GM23248 (cell line): Measurements from ENCODE around the gene COX4I1.

Source experiments
- EZH2 ChIP-seq: fragments of 200-600 bp; sonication (generic); IDR thresholded peaks from 2 replicates; pipeline ENCODE4 v1.6.1; 2018; ENCODE audit warnings: antibody characterized with exemption, mild to moderate bottlenecking; ENCODE audit not compliant: insufficient read depth, poor library complexity, severe bottlenecking
- EZH2phosphoT487 ChIP-seq: fragments of 200-600 bp; sonication (generic); IDR thresholded peaks from 2 replicates; pipeline ENCODE4 v1.6.1; 2018; ENCODE audit warnings: antibody characterized with exemption, moderate library complexity, mild to moderate bottlenecking, low read depth; ENCODE audit not compliant: insufficient read depth

DNA sequence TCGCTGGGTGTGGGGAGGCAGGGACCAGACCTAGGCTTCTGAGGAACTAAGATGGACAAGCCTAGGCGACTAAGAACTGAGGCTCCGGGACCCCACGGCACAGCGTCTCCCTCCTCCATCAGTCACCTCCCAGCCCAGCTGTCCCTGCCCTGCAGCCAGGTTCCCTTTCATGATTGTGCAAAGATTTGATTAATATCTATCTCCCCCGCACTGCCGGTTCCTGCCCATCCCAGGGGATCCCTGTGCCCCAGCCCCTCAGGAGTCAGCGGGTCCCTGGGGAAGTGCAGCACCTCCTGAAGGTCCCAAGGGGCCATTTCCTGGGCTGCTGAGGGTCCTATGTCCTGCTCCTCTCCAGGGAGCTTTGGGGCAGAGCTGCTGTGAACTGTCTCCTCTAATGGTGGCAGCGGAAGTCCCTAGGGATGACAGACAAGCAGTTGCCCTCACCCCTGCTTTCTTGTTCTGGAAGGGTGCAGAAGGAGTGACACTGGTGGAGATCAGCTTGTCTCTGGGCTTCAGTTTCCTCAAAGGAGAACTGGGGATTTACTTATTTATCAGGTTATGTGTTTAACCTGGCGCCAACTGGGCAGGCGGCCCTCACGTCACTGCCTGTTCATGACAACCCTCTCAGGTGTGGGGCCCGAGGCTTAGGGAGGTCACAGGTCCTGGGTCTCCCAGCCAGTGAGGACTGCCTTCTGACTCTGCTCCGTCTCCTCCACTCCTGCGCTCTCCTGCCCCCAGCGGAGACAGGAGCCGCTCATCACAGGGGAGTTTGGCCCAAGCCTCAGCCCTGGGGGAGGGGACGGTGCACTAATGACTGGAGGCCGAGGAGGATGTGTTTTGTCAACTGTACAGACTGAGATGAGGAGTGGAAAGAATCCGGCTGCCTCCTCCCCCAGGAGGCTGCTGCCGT lies 46.7 kb upstream of the COX4I1 start:
- no peak for TF ChIP-seq EZH2phosphoT487
- no peak for TF ChIP-seq EZH2
